ENCODE results near the gene RET.

The RET gene

GRCh38 chr10:43078986-43079273 is 2.1 kb downstream of the RET start:
- Histone ChIP-seq H3K79me2 (ENCODE audit: low read length) (no peaks in the 10 kb centered on the region), H3K27ac (ENCODE audit: low read length) (no peak overlapping the region), H3K9me3 (ENCODE audit: insufficient read depth, low read length) (no peaks in the 10 kb centered on the region), H3K4me3 (ENCODE audit: low read length) (no peak overlapping the region), H2AFZ (ENCODE audit: low read depth, low read length) (no peak overlapping the region), H3K36me3 (replicated peaks; ENCODE audit: low read depth, low read length) (no peaks in the 10 kb centered on the region), H3K27me3 (ENCODE audit: low read depth, low read length) (no peaks in the 10 kb centered on the region), H3K4me1 (ENCODE audit: low read length) (peaks cover 6% of the 10 kb centered on the region; the same call in 1 of the 2 replicates), H3K9ac (ENCODE audit: low read length) (no peak overlapping the region), H3K4me2 (ENCODE audit: low read length) (no peak overlapping the region), H4K20me1 (ENCODE audit: insufficient read depth, low read length) (no peaks in the 10 kb centered on the region)
- no peak for TF ChIP-seq EZH2phosphoT487 (IDR thresholded peaks at IDR 0.05; ENCODE audit: low read depth)
- peak; percentile 49 for TF ChIP-seq CTCF (IDR thresholded peaks at IDR 0.05; ENCODE audit: low read depth, low read length)

DNA sequence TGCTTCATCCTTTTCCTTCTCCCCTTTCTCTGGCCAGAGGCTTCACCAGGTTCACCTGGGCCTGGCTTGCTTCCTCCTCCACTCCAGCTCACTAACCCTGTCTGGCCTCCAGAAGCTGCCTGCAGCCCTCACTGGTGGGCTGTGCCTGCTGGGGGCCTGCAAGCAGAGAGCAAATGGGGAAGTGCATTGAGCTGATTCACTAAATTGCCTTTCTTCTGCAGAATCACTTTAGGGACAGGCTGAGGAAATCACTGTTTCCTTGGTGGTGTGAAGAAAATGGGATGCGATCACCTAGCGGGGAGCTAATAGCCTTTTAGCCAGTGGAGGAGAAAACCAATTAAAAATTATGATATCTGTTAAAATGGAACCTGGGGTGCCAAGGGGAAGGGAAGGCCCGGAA is 3.0 kb downstream of the RET start:
- Histone ChIP-seq H3K27ac (ENCODE audit: low read length) (no peak overlapping the region), H3K79me2 (ENCODE audit: low read length) (no peaks in the 10 kb centered on the region), H3K4me1 (ENCODE audit: low read length) (peaks cover 6% of the 10 kb centered on the region; the same call in 1 of the 2 replicates), H3K9ac (ENCODE audit: low read length) (no peak overlapping the region), H3K36me3 (replicated peaks; ENCODE audit: low read depth, low read length) (no peaks in the 10 kb centered on the region), H3K9me3 (ENCODE audit: insufficient read depth, low read length) (no peaks in the 10 kb centered on the region), H2AFZ (ENCODE audit: low read depth, low read length) (no peak overlapping the region), H3K4me2 (ENCODE audit: low read length) (no peak overlapping the region), H3K27me3 (ENCODE audit: low read depth, low read length) (no peaks in the 10 kb centered on the region), H3K4me3 (ENCODE audit: low read length) (no peak overlapping the region), H4K20me1 (ENCODE audit: insufficient read depth, low read length) (no peaks in the 10 kb centered on the region)
- TF ChIP-seq EZH2phosphoT487 (IDR thresholded peaks at IDR 0.05; ENCODE audit: low read depth) (no peak), CTCF (IDR thresholded peaks at IDR 0.05; ENCODE audit: low read depth, low read length) (no peak)

DNA sequence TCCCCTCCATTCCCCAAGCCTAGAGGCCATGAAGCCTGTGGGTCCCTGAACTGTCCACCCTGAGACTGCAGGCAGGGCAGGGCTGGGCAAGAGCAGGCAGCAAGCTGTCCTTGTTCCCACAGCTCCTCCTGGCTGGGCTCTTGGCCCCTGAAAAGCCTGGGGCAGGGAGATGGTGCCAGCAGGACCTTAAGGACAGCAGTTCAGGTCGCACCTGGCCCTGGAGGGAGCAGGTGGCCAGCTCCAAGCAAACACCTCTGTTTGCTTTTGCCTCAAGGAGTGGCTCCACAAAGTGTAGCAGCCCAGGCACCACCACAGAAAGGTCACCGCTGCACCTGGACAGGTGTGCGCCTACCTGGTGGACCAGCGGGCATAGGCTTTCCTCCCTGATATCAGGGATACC is 5.2 kb downstream of the RET start:
- H3K4me1 ChIP-seq (ENCODE audit: low read length): peaks cover 6% of the 10 kb centered on the region; the same call in 1 of the 2 replicates
- H3K79me2 ChIP-seq (ENCODE audit: low read length): no peaks in the 10 kb centered on the region
- H3K4me3 ChIP-seq (ENCODE audit: low read length): no peak overlapping the region
- H4K20me1 ChIP-seq (ENCODE audit: insufficient read depth, low read length): no peaks in the 10 kb centered on the region
- TF ChIP-seq EZH2phosphoT487 (IDR thresholded peaks at IDR 0.05; ENCODE audit: low read depth) (no peak), CTCF (IDR thresholded peaks at IDR 0.05; ENCODE audit: low read depth, low read length) (no peak)
- no peaks in the 10 kb centered on the region for H3K36me3 ChIP-seq (replicated peaks; ENCODE audit: low read depth, low read length)
- no peak overlapping the region for H3K9ac ChIP-seq (ENCODE audit: low read length)
- no peaks in the 10 kb centered on the region for H3K9me3 ChIP-seq (ENCODE audit: insufficient read depth, low read length)
- H2AFZ ChIP-seq (ENCODE audit: low read depth, low read length): no peak overlapping the region
- H3K4me2 ChIP-seq (ENCODE audit: low read length): no peak overlapping the region
- no peak overlapping the region for H3K27ac ChIP-seq (ENCODE audit: low read length)
- no peaks in the 10 kb centered on the region for H3K27me3 ChIP-seq (ENCODE audit: low read depth, low read length)

DNA sequence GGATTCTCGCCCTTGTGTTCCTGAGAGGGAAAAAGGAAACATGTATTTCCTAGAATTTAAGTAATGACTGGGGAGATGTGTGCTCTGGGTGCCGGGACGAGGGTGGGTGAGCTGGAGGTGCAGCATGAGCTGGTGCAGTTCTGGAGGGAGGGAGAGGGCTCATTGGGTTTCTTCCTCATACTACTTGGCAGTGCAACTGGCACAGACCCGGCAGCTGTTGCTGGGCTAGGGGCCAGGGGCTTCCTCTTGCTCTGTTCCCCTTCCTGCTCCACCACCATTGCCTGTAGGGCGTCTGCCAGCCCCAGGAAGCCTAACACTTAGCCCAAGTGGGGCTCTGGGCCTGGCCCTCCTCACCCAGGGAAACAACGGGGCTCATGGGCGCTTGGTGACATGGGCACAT is 5.9 kb downstream of the RET start:
- H3K79me2 ChIP-seq (ENCODE audit: low read length): no peaks in the 10 kb centered on the region

More for the DNA sequence above, 5.9 kb downstream of the RET start:
- Histone ChIP-seq H3K9ac (ENCODE audit: low read length) (no peak overlapping the region), H3K4me1 (ENCODE audit: low read length) (peaks cover 6% of the 10 kb centered on the region; the same call in 1 of the 2 replicates), H2AFZ (ENCODE audit: low read depth, low read length) (no peak overlapping the region), H3K4me3 (ENCODE audit: low read length) (no peak overlapping the region), H3K27me3 (ENCODE audit: low read depth, low read length) (no peaks in the 10 kb centered on the region), H3K9me3 (ENCODE audit: insufficient read depth, low read length) (no peaks in the 10 kb centered on the region), H3K4me2 (ENCODE audit: low read length) (no peak overlapping the region), H4K20me1 (ENCODE audit: insufficient read depth, low read length) (no peaks in the 10 kb centered on the region), H3K27ac (ENCODE audit: low read length) (no peak overlapping the region), H3K36me3 (replicated peaks; ENCODE audit: low read depth, low read length) (no peaks in the 10 kb centered on the region)
- no peak for TF ChIP-seq CTCF (IDR thresholded peaks at IDR 0.05; ENCODE audit: low read depth, low read length)
- no peak for TF ChIP-seq EZH2phosphoT487 (IDR thresholded peaks at IDR 0.05; ENCODE audit: low read depth)

Data from OCI-LY3 (cell line).